ENCODE results near the gene GALNT16. TPM values are rescaled to one million over a fixed set of nuclear protein-coding genes. Genes with fewer than 3 reads are reported as not detected.
"Not testable (repeated sequence)": the region's sequence is repeated elsewhere in the genome, so short reads cannot be mapped to it uniquely, and the experiment has no call there.

GALNT16 gene
- 4.1 TPM for total RNA-seq

- peak; percentile 62 to 71 for DNase-seq (ENCODE audit: low spot score in 2 of 2)
- no peak for FAIRE-seq
Observed at GRCh38 chr14:69259527-69260189, at the start of gene GALNT16. TSS of gene GALNT16 (plus strand) at chr14:69260158. CDS start at chr14:69260291, 133 bp downstream.

GRCh38 chr14:69214393-69214792 lies 45.6 kb upstream of the GALNT16 start:
- peak in 1 of 2 donors; percentile 31 for DNase-seq (ENCODE audit: low spot score in 2 of 2)
- FAIRE-seq, result peak; percentile 53

DNA sequence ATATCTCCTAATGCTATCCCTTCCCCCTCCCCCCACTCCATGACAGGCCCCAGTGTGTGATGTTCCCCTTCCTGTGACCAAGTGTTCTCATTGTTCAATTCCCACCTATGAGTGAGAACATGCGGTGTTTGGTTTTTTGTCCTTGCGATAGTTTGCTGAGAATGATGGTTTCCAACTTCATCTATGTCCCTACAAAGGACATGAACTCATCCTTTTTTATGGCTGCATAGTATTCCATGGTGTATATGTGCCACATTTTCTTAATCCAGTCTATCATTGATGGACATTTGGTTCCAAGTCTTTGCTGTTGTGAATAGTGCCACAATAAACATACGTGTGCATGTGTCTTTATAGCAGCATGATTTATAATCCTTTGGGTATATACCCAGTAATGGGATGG lies 42.3 kb upstream of the GALNT16 start:
- not testable (repeated sequence) for FAIRE-seq; DNase-seq (ENCODE audit: low spot score in 2 of 2)

- DNase-seq (ENCODE audit: low spot score in 2 of 2), result no peak
- no peak for FAIRE-seq
Observed at GRCh38 chr14:69224946-69225345, 35.0 kb upstream of the GALNT16 start.

GRCh38 chr14:69226178-69226577 lies 33.8 kb upstream of the GALNT16 start:
- FAIRE-seq (no peak), DNase-seq (ENCODE audit: low spot score in 2 of 2) (no peak)

GRCh38 chr14:69226736-69227135 lies 33.2 kb upstream of the GALNT16 start:
- DNase-seq (ENCODE audit: low spot score in 2 of 2), result no peak
- no peak for FAIRE-seq

DNA sequence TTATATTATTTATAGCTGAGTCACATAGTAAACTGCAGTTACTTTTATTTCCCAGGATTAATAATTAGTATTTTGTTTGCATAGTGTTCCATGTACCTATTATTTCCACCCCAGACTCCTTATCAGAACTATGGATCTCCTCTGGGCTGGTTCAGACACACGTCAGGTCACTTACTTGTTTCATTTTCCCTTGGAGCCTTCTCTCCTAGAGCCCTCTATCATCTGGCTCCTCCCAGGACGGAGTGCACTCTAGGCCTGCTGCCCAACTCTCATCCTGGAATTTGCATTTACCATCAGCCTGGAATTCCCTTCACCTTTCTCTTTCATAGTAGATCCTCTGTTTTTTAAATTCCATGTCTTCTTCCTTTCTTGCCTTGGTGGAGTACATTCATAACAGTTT lies 28.5 kb upstream of the GALNT16 start:
- DNase-seq (ENCODE audit: low spot score in 2 of 2) (no peak), FAIRE-seq (no peak)

DNA sequence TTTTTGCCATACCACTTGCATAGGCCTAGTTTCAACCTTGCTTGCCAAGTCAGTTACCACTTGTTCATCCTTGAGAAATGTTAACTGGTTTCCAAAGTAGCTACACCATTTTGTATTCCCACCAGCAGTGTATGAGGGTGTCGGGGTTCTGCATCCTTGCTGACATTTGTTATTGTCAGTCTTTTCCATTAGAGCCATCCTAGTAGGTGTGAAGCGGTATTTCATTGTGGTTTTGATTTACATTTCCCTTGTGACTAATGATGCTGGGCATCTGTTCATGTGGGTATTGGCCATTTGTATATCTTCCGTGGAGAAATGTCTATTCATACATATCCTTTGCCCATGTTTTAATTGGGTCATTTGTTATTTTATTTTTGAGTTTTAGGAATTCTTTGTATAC lies 27.6 kb upstream of the GALNT16 start:
- DNase-seq (ENCODE audit: low spot score in 2 of 2), result no peak
- FAIRE-seq, result no peak

DNA sequence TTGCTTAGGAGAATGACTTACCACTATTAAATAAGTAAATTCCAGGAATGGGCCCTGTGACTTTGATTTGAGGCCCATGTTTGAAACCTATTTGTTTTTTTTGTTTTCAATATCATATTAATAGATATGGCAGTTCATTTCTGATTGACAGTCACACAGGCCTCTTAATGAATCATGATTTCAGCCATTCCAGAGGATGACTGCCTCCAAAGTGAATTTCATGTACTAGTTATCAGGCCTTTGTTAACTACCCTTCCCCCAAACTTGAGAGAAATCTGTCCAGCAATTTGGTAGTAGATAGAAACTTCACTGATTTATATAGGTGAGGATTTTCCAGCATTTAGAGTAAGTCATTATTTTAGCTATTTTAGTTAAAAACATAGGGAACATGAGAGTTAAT lies 25.9 kb upstream of the GALNT16 start:
- no peak for DNase-seq (ENCODE audit: low spot score in 2 of 2)
- FAIRE-seq, result no peak

- FAIRE-seq, result no peak
- DNase-seq (ENCODE audit: low spot score in 2 of 2), result no peak
Observed at GRCh38 chr14:69235708-69236107, 24.2 kb upstream of the GALNT16 start.

GRCh38 chr14:69237142-69237541 lies 22.8 kb upstream of the GALNT16 start:
- no peak for DNase-seq (ENCODE audit: low spot score in 2 of 2)
- no peak for FAIRE-seq

- DNase-seq (ENCODE audit: low spot score in 2 of 2), result no peak
- no peak for FAIRE-seq
Observed at GRCh38 chr14:69237584-69237983, 22.4 kb upstream of the GALNT16 start.

DNA sequence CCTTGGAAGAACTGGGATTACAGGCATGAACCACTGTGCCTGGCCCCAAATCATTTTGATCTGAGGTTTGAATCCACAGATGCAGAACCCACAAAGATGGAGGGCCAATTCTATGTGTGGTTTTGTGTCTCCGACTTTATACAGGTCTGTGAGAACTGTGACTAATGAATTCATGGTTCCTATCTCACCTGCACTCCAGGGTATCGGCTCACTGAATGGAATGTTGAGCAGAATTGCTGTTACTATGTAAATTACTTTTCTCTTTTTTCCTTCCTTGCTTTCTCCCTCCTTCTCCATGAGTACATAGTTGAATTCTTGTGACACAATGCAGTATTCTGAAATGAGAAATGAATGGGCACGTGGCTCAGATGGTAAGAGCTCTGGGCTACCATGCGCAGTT lies 21.1 kb upstream of the GALNT16 start:
- DNase-seq (ENCODE audit: low spot score in 2 of 2) (no peak), FAIRE-seq (no peak)

DNA sequence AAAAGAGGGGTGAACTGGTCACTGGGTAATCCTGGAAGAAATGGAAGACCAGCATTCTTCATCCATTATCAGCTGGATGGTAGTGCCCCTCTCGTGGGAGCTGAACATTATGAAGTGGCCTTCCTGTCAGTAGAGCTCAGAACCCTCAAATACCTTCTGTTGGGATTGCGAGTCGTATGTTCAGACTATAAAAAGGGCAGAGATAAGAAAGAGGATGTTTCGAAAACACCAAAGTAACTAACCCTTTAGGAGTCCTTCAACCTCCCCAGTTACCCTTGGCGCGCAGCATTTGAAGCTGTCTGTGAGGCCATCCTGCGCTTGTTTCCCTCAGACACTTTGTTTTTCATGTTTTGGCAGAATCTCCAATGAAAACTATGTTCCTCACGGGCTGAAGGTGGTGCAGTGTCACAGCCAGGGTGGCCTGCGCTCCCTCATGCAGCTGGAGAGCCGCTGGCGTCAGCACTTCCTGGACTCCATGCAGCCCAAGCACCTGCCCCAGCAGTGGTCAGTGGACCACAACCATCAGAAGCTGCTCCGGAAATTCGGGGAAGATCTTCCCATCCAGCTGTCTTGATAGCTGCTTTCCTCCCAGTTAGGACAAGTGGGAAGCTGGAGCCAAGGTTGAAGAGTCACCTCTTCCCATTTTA lies 19.3 kb upstream of the GALNT16 start:
- DNase-seq (ENCODE audit: low spot score in 2 of 2) (no peak), FAIRE-seq (no peak)

GRCh38 chr14:69241577-69241976 lies 18.4 kb upstream of the GALNT16 start:
- no peak for DNase-seq (ENCODE audit: low spot score in 2 of 2)
- FAIRE-seq, result no peak

GRCh38 chr14:69242311-69243224 lies 17.4 kb upstream of the GALNT16 start:
- peak; percentile 55 for FAIRE-seq
- DNase-seq (ENCODE audit: low spot score in 2 of 2), result peak; percentile 46 to 72

- no peak for DNase-seq (ENCODE audit: low spot score in 2 of 2)
- FAIRE-seq, result no peak
Observed at GRCh38 chr14:69244946-69245345, 15.0 kb upstream of the GALNT16 start.

DNA sequence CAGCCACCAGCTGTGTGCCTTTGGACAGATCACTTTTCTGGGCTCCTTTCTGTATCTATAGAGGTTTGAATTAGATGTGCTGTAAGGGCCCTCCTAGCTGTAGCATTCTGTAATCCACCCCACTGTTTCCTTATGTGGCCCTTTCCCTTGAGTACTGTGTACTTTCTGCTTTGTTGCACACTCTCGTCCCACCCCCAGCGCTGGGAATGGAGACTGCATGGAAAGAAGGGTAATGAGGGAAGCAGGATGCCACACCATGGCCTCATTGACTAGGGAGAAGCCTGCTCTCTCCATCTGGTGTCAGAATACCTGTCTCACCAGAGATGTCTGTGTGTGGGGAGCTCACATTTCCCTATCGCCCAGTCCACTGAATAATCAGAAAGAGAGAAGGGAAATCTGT lies 13.6 kb upstream of the GALNT16 start:
- FAIRE-seq (no peak), DNase-seq (ENCODE audit: low spot score in 2 of 2) (no peak)

DNA sequence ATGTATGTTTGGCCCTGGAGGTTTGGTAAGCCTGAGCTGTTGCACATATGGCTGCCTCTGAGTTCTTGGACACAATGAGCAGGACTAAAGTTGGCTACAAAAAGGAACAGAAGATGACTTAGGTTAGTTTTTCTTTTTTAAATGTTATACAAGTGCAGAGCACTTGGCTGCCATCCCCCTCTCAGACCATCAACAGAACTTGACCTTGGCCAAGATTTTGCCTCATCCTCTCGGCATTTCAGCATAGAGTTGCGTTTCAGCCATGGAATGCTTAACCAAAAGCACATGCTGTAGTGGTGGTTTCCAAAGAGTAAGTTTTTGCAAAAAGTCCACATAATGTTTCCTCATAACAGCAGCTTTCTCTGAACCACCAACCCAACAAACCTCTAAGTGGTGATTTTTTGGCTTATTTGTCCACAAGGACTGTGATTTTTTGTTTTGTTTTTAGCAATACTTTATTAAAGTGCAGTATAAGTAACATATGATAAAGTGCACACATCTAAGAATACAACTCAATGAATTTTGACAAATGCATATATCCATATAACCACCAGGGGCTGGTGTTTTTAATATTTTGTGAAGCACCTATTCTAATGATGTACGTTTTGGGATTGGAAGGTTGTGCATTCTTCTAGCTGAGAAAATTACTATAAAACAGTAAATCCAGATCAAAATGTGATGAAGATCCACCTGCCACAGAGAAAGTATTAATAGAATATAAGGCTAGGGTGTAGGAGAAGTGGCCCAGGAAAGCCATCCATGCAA lies 12.1 kb upstream of the GALNT16 start:
- FAIRE-seq (no peak), DNase-seq (ENCODE audit: low spot score in 2 of 2) (no peak)

DNA sequence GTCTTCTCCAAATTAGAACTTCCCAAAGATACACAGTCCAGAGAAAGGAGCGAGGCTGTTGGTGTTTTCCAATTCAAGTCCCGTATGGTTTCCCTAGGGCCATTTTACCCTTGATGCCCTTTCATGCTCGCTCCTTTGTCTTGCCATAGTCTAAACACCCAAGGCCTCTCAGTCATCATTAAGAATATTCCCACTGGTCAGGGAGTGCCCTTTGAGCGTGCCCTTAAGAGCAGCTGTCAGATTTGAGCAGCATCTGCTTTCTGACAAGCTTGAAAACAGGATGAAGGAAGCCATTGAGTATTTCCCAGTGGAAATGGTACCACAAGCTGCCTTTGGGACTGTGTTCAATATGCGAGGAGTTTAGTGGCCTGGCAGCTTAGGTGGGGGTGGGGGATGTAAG lies 10.4 kb upstream of the GALNT16 start:
- DNase-seq (ENCODE audit: low spot score in 2 of 2) (no peak), FAIRE-seq (no peak)

GRCh38 chr14:69252851-69253250 lies 7.1 kb upstream of the GALNT16 start:
- DNase-seq (ENCODE audit: low spot score in 2 of 2), result no peak
- no peak for FAIRE-seq

Data from frontal cortex (tissue), 4 donors.